Esophagus squamous epithelium (tissue), 5 donors: ENCODE measurements around the gene USP9X. TPM values are rescaled to one million over a fixed set of nuclear protein-coding genes. Genes with fewer than 3 reads are reported as not detected.
"Not testable (repeated sequence)": the region's sequence is repeated elsewhere in the genome, so short reads cannot be mapped to it uniquely, and the experiment has no call there.

ENCODE experiments used
- DNase-seq: peaks from one replicate; lab custom pipeline; 2025; lab: John Stamatoyannopoulos, UW
- H3K27ac ChIP-seq, 4 donors: fragments of 200-600 bp; sonication (generic); one replicate each; pipeline ENCODE4 v1.5.1; 2016 to 2019; ENCODE audit warnings: mild to moderate bottlenecking in 1 of 4
- H3K27me3 ChIP-seq, 4 donors: fragments of 200-600 bp; sonication (generic); 1 replicate in 3 of 4; 2 replicates in 1 of 4; pipeline versions ENCODE4 v1.5.1 to v1.6.0; 2017 to 2021; ENCODE audit warnings: antibody characterized with exemption in 1 of 4
- H3K36me3 ChIP-seq, 3 donors: fragments of 200-600 bp; sonication (generic); one replicate each; pipeline ENCODE4 v1.5.1; 2016 to 2019
- H3K4me1 ChIP-seq, 3 donors: fragments of 200-600 bp; sonication (generic); one replicate each; pipeline ENCODE4 v1.5.1; 2017 to 2019
- H3K4me3 ChIP-seq, 4 donors: fragments of 200-600 bp; sonication (generic); 1 replicate in 3 of 4; 2 replicates in 1 of 4; pipeline ENCODE4 v1.5.1; 2016 to 2019; ENCODE audit warnings: mild to moderate bottlenecking in 2 of 4, moderate library complexity in 1 of 4
- H3K9me3 ChIP-seq, 3 donors: fragments of 200-600 bp; sonication (generic); one replicate each; pipeline ENCODE4 v1.5.1; 2016 to 2019
- POLR2A ChIP-seq, 4 donors: fragments of 450-650 bp; IDR thresholded peaks; one replicate each; pipeline ENCODE4 v1.6.1; 2017; ENCODE audit warnings: antibody characterized with exemption in 4 of 4, mild to moderate bottlenecking in 4 of 4, moderate library complexity in 3 of 4
- WGBS, 2 donors: methylation state at CpG; one replicate each; pipeline ENCODE4 v1.1.5; 2018; 5-methylcytosine and 5-hydroxymethylcytosine counted together
- intact Hi-C: fragments of 100-400 bp; cut with DNase I; formaldehyde crosslinking; loops from one replicate; pipeline ENCODE4 v1.15.0; 2022
- total RNA-seq, 4 donors: library from RNA; depleted of rRNA; stranded (reverse); fragments of >200 nt; gene quantifications; one replicate each; pipeline ENCODE4 v1.1.0, GENCODE V29; 2016
- TF ChIP-seq, protein P1 (sequence below), 6 experiments: fragments of 450-650 bp in 4 of 6; fragments of 200-600 bp in 2 of 6; sonication (generic) in 2 of 6; IDR thresholded peaks; one replicate each; pipeline ENCODE4 v1.5.1; 2016 to 2019; ENCODE audit warnings: antibody characterized with exemption in 6 of 6, mild to moderate bottlenecking in 4 of 6, moderate library complexity in 4 of 6
- donor health status: DM: yes; HTN: yes; CAD: no.

The USP9X gene
- total RNA-seq, 4 donors from 2014 or later = 36.7 to 76.1 (median 56.4) TPM

DNA sequence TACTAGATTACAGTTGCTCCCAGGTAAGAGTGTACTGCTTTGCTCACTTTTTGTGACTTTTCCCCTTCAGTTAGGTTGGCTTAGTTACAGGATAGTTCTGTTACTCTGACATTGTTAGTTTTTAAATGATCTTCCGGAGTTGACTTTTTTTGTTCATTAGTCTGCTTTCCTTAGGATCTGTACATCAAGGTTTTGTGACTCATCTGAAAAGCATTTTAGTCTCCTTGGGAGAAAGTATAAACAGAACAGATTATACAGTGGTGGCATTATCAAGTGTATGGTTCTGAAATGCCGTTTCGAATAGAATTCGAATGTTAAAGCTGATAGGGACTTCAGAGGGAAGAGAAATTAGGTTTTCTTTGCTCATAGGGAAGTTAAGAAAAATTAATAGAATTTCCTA lies 63.3 kb downstream of the USP9X start:
- intact Hi-C loops = no loop called here
- H3K36me3 ChIP-seq = peaks cover 0 to 73% (median 0%) of the 10 kb centered on the region in 3 donors
- peaks cover 0 to 9% (median 0%) of the 10 kb centered on the region in 3 donors for H3K4me1 ChIP-seq
- 41 to 66% methylated on average over 4 of the region's 4 CpGs for WGBS, 2 donors
- H3K27ac ChIP-seq = no peak overlapping the region
- TF ChIP-seq, protein P1, sequence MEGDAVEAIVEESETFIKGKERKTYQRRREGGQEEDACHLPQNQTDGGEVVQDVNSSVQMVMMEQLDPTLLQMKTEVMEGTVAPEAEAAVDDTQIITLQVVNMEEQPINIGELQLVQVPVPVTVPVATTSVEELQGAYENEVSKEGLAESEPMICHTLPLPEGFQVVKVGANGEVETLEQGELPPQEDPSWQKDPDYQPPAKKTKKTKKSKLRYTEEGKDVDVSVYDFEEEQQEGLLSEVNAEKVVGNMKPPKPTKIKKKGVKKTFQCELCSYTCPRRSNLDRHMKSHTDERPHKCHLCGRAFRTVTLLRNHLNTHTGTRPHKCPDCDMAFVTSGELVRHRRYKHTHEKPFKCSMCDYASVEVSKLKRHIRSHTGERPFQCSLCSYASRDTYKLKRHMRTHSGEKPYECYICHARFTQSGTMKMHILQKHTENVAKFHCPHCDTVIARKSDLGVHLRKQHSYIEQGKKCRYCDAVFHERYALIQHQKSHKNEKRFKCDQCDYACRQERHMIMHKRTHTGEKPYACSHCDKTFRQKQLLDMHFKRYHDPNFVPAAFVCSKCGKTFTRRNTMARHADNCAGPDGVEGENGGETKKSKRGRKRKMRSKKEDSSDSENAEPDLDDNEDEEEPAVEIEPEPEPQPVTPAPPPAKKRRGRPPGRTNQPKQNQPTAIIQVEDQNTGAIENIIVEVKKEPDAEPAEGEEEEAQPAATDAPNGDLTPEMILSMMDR (IDR thresholded peaks at IDR 0.05) = no peak
- no peak for TF ChIP-seq POLR2A (IDR thresholded peaks at IDR 0.05)
- H3K4me3 ChIP-seq = no peak overlapping the region
- H3K9me3 ChIP-seq = no peaks in the 10 kb centered on the region
- no peak for DNase-seq
- H3K27me3 ChIP-seq = no peaks in the 10 kb centered on the region

DNA sequence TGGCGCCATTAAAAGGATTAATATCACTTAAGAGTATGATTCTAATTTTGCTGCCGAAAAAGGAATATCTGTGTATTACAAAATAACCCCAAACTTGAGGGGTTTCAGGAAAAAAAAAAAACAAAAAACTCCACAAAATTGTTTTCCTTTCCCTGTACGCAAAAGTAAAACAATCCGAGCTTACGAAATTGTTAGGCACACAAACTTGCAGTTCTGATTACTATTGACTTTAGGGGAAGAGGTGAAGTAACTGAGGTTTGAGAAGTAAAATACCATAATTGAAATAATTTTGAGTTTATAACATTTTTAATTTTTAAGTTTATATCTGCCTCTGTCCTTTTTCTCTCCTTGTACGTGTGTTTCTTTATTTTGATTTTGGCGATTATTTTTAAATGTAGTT lies 64.8 kb downstream of the USP9X start:
- intact Hi-C loops = no loop called here
- peaks cover 0 to 17% (median 0%) of the 10 kb centered on the region in 3 donors for H3K4me1 ChIP-seq
- DNase-seq = no peak
- no peak overlapping the region for H3K4me3 ChIP-seq
- H3K27ac ChIP-seq = no peak overlapping the region
- 76 to 87% methylated on average over 7 of the region's 7 CpGs for WGBS, 2 donors
- no peaks in the 10 kb centered on the region for H3K9me3 ChIP-seq
- peaks cover 0 to 70% (median 0%) of the 10 kb centered on the region in 3 donors for H3K36me3 ChIP-seq
- TF ChIP-seq POLR2A (IDR thresholded peaks at IDR 0.05) = no peak
- TF ChIP-seq, protein P1 (IDR thresholded peaks at IDR 0.05) = no peak
- no peaks in the 10 kb centered on the region for H3K27me3 ChIP-seq

DNA sequence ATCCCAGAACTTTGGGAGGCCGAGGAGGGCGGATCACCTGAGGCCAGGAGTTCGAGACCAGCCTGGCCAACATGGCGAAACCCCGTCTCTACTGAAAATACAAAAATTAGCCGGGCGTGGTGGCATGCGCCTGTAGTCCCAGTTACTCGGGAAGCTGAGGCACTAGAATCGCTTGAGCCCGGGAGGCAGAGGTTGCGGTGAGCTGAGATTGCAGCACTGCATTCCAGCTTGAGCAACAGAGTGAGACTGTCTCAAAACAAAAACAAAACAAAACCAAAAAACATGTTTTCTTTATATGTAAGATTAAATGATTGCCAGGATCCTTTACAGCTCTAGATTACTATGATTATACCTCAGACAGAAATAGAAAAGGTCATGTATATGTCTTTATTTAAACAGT lies 66.5 kb downstream of the USP9X start:
- intact Hi-C loops, H3K9me3 ChIP-seq, DNase-seq, H3K27me3 ChIP-seq, H3K4me1 ChIP-seq, H3K27ac ChIP-seq, H3K4me3 ChIP-seq: not testable (repeated sequence)
- WGBS, 2 donors = 92% methylated on average over 11 to 12 of the region's 12 CpGs
- peaks cover 0 to 76% (median 4%) of the 10 kb centered on the region in 3 donors for H3K36me3 ChIP-seq

DNA sequence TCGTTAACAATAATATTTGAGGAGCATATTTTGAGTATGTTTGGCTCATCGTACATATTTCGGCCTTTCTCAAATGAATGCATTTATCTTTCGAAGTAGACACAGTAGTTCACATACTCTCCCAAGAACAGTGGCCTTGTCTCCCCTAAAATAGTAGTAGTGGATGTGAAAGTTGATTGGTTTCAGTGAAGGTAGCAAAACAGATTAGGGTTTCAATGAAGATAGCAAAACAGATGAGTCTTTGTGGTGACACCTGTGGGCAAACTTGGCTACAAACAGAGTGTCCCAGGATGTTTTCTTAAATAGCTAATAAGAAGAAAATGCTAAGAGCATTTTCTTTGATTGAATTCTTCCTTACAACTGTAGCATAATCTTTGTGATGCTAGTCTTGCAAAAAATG lies 67.0 kb downstream of the USP9X start:
- intact Hi-C loops = no loop called here
- peaks cover 0 to 78% (median 5%) of the 10 kb centered on the region in 3 donors for H3K36me3 ChIP-seq
- no peaks in the 10 kb centered on the region for H3K27me3 ChIP-seq
- no peak for DNase-seq
- TF ChIP-seq, protein P1 (IDR thresholded peaks at IDR 0.05) = no peak
- TF ChIP-seq POLR2A (IDR thresholded peaks at IDR 0.05) = no peak
- H3K4me3 ChIP-seq = no peak overlapping the region
- H3K4me1 ChIP-seq = peaks cover 0 to 8% (median 0%) of the 10 kb centered on the region in 3 donors
- WGBS, 2 donors = 95 to 96% methylated on average over 3 to 4 of the region's 4 CpGs
- no peaks in the 10 kb centered on the region for H3K9me3 ChIP-seq
- H3K27ac ChIP-seq = no peak overlapping the region

DNA sequence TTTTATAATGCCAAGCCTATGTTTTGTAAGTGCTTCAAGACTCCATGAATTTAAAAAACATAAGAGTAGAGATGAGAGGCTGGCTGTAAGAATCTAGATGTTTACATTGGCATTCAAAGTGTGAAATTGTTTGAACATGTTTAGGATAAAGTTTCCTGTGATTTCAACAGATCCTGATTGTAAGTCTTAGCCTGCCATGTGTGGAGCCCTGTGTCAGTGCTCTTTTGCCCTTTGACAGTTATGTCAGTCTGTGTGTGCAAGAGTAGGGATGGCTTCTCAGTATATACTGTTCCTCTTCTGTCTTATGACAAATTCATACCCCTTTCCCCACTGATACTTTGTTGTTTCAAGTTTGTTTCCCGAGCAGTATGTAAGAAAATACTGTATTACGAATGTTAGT lies 68.2 kb downstream of the USP9X start:
- Histone ChIP-seq H3K27me3 (no peaks in the 10 kb centered on the region), H3K4me3 (no peak overlapping the region), H3K9me3 (no peaks in the 10 kb centered on the region), H3K36me3 (peaks cover 0 to 73% (median 5%) of the 10 kb centered on the region in 3 donors), H3K4me1 (peaks cover 0 to 8% (median 0%) of the 10 kb centered on the region in 3 donors), H3K27ac (peak overlapping the region in 1 of 4 donors; percentile 25)
- WGBS, 2 donors = 49 to 73% methylated on average over 2 of the region's 2 CpGs
- TF ChIP-seq, protein P1 (IDR thresholded peaks at IDR 0.05) = no peak
- no peak for TF ChIP-seq POLR2A (IDR thresholded peaks at IDR 0.05)
- intact Hi-C loops = no loop called here
- DNase-seq = no peak

DNA sequence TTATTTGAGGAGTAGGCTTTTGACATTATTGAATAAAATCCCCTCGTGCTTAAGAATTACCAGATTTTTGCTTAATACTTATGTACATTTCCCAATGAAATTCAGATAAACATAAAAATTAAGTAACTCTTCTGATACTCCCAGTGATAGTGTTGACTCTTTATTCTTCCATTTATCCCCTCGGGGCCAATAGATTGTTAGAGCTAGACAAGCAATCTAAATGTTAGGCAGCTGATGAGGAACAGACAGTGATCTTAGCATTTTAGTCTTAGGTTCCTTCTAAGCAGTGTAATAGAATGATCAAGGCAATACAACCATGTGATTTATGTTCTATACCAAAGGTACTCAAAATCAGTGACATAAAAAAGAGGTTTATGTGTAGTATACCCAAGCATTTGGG lies 68.7 kb downstream of the USP9X start:
- Histone ChIP-seq H3K27me3 (no peaks in the 10 kb centered on the region), H3K9me3 (no peaks in the 10 kb centered on the region), H3K4me3 (no peak overlapping the region), H3K4me1 (peaks cover 0 to 8% (median 0%) of the 10 kb centered on the region in 3 donors), H3K36me3 (peaks cover 0 to 73% (median 5%) of the 10 kb centered on the region in 3 donors), H3K27ac (no peak overlapping the region)
- 42 to 69% methylated on average over 2 of the region's 2 CpGs for WGBS, 2 donors
- no peak for DNase-seq
- TF ChIP-seq, protein P1 (IDR thresholded peaks at IDR 0.05) = no peak
- no peak for TF ChIP-seq POLR2A (IDR thresholded peaks at IDR 0.05)
- intact Hi-C loops = no loop called here
